Kidney (tissue), 14 donors: ENCODE results near the gene ZNF750. TPM values are rescaled to one million over a fixed set of nuclear protein-coding genes. Genes with fewer than 3 reads are reported as not detected.

Experiments
- DNase-seq, 5 donors: peaks; one replicate each; pipeline ENCODE4 v3.0.0-alpha.2; 2013 to 2020
- FAIRE-seq: peaks from 2 replicates; lab custom pipeline; 2012; peaks lifted over from hg19 to GRCh38; lab: Jason Lieb, UNC
- H3K27ac ChIP-seq, 2 donors: one replicate each; pipeline ENCODE4 v1.7.0; 2013; ENCODE audit warnings: low read depth in 2 of 2, low read length in 2 of 2, inconsistent platforms in 1 of 2
- H3K27me3 ChIP-seq: one replicate; pipeline ENCODE4 v1.7.1; 2013; ENCODE audit warnings: low read length, inconsistent platforms; ENCODE audit not compliant: control insufficient read depth, insufficient read depth
- H3K36me3 ChIP-seq, 3 donors: one replicate each; pipeline versions ENCODE4 v1.7.0 to v1.7.1; 2013; ENCODE audit warnings: low read length in 3 of 3, control low read depth in 1 of 3, inconsistent platforms in 1 of 3; ENCODE audit not compliant: insufficient read depth in 3 of 3, control insufficient read depth in 2 of 3
- H3K4me1 ChIP-seq, 3 donors: one replicate each; pipeline versions ENCODE4 v1.7.0 to v1.7.1; 2013; ENCODE audit warnings: low read length in 3 of 3, inconsistent platforms in 1 of 3, low read depth in 1 of 3; ENCODE audit not compliant: control insufficient read depth in 2 of 3, insufficient read depth in 2 of 3
- H3K4me3 ChIP-seq, 3 donors: one replicate each; pipeline versions ENCODE4 v1.7.0 to v1.8.1; 2013; ENCODE audit warnings: low read length in 3 of 3, control low read depth in 1 of 3, inconsistent platforms in 1 of 3
- H3K9ac ChIP-seq, 3 donors: one replicate each; pipeline versions ENCODE4 v1.7.0 to v1.7.1; 2013; ENCODE audit warnings: low read length in 3 of 3, control low read depth in 1 of 3, inconsistent platforms in 1 of 3
- H3K9me3 ChIP-seq, 3 donors: one replicate each; pipeline versions ENCODE4 v1.7.0 to v1.7.1; 2013; ENCODE audit warnings: low read length in 3 of 3, control low read depth in 1 of 3, inconsistent platforms in 1 of 3; ENCODE audit not compliant: control insufficient read depth in 2 of 3, insufficient read depth in 1 of 3
- intact Hi-C: fragments of 100-400 bp; cut with DNase I; formaldehyde crosslinking; loops from one replicate; pipeline ENCODE4 v1.11.1; 2022
- polyA plus RNA-seq: library from polyadenylated mRNA; stranded (reverse); fragments of 350-450 nt; fragmentation: Illumina TruSeq; extraction: RNeasy Lipid Tissue Mini Kit (QIAGEN cat#74804); gene quantifications from one replicate; pipeline ENCODE4 v1.2.3, GENCODE V29; 2014; ENCODE audit warnings: low read depth, low replicate concordance; ENCODE audit not compliant: insufficient read depth
- total RNA-seq: library from RNA; stranded (reverse); fragmentation: NEBNext Ultra II Directional; extraction: Animal tissue kit (Norgen Biotek cat#: 25700); gene quantifications from one replicate; pipeline ENCODE4 v1.2.1, GENCODE V29; 2021
- TF ChIP-seq, protein P1 (sequence below): IDR thresholded peaks from 3 replicates; pipeline ENCODE4 v1.5.1; 2012; ENCODE audit warnings: mild to moderate bottlenecking, moderate library complexity, borderline replicate concordance; ENCODE audit not compliant: insufficient read depth; ENCODE audit errors: extremely low read depth
- donor health status: control.
- donor health status: control.
- donor health status: control.
- donor health status: control.
- donor health status: control.
- donor health status: DM: yes; HTN: yes; CAD: no.
- donor health status: Normal renal cell carcinoma (clear cell type).

Gene ZNF750
- total and polyA plus RNA-seq, 2 donors from 2014 or later, result 0.25 to 0.30 TPM

DNA sequence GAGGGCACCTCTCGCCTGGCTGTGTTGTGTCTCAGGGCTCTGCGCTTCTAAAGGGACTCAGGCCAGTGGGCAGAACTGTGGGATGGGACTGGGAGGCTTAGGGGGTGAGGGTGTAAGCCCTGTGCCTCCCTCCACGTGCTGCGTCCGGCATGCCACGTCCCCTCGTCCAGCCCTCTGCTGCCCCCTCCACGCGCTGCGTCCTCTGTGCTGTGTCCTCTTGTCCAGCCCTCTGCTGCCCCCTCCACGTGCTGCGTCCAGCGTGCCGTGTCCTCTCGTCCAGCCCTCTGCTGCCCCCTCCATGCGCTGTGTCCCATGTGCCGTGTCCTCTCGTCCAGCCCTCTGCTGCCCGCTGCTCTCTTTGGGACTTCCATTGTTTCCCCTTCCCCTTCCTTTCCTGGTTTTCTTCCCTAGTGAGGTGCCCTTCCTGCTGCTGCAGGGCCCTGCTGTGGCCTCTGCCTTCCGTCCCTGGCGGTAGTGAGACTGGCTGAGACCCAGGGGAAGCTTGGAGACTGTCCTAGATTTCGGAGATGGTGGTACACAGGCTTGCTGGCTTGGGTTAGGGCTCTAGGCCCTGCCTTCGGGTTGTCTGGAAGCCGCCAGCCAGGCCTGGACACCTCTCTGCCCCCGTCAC is 6.4 kb upstream of the ZNF750 start:
- no peaks in the 10 kb centered on the region for H3K27me3 ChIP-seq
- peak overlapping the region; percentile 3 to 43 for H3K27ac ChIP-seq
- TF ChIP-seq, protein P1, sequence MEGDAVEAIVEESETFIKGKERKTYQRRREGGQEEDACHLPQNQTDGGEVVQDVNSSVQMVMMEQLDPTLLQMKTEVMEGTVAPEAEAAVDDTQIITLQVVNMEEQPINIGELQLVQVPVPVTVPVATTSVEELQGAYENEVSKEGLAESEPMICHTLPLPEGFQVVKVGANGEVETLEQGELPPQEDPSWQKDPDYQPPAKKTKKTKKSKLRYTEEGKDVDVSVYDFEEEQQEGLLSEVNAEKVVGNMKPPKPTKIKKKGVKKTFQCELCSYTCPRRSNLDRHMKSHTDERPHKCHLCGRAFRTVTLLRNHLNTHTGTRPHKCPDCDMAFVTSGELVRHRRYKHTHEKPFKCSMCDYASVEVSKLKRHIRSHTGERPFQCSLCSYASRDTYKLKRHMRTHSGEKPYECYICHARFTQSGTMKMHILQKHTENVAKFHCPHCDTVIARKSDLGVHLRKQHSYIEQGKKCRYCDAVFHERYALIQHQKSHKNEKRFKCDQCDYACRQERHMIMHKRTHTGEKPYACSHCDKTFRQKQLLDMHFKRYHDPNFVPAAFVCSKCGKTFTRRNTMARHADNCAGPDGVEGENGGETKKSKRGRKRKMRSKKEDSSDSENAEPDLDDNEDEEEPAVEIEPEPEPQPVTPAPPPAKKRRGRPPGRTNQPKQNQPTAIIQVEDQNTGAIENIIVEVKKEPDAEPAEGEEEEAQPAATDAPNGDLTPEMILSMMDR, result no peak
- FAIRE-seq, result no peak
- H3K9ac ChIP-seq, result no peak overlapping the region
- H3K4me3 ChIP-seq, result peak overlapping the region in 2 of 3 donors; percentile 42 to 49
- H3K36me3 ChIP-seq, result no peaks in the 10 kb centered on the region
- intact Hi-C loops, result no loop called here
- no peaks in the 10 kb centered on the region for H3K9me3 ChIP-seq
- peak in 2 of 5 donors; percentile 45 to 68 for DNase-seq
- H3K4me1 ChIP-seq, result no peaks in the 10 kb centered on the region

DNA sequence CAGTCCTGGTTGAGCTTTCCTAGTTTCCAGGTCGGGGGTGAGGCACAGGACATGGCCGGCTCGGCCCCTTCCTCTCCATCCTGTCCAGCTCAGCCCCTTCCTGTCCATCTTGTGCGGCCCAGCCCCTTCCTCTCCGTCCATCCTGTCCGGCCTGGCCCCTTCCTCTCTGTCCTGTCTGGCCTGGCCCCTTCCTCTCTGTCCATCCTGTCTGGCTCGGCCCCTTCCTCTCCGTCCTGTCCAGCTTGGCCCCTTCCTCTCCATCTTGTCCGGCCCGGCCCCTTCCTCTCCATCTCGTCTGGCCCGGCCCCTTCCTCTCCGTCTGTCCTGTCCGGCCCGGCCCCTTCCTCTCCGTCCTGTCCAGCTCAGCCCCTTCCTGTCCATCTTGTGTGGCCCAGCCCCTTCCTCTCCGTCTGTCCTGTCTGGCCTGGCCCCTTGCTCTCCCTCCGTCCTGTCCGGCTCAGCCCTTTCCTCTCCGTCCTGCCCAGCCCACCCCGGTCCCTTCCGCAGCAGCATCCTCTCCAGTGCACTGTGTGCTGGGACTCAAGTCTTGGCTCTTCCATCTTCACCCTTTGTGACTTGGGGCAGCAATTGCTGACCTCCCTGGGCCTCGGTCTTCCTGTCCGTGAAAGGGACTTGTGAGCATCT is 5.5 kb upstream of the ZNF750 start:
- H3K36me3 ChIP-seq, result no peaks in the 10 kb centered on the region
- H3K27me3 ChIP-seq, result no peaks in the 10 kb centered on the region
- TF ChIP-seq, protein P1, result no peak
- DNase-seq, result peak in 3 of 5 donors; percentile 63 to 90 (median 86)
- no peak for FAIRE-seq
- H3K4me1 ChIP-seq, result no peaks in the 10 kb centered on the region
- H3K4me3 ChIP-seq, result peak overlapping the region; percentile 42 to 56 (median 49)
- peak overlapping the region; percentile 10 to 51 for H3K27ac ChIP-seq
- H3K9me3 ChIP-seq, result no peaks in the 10 kb centered on the region
- H3K9ac ChIP-seq, result peak overlapping the region in 1 of 3 donors; percentile 30
- intact Hi-C loops, result no loop called here

DNA sequence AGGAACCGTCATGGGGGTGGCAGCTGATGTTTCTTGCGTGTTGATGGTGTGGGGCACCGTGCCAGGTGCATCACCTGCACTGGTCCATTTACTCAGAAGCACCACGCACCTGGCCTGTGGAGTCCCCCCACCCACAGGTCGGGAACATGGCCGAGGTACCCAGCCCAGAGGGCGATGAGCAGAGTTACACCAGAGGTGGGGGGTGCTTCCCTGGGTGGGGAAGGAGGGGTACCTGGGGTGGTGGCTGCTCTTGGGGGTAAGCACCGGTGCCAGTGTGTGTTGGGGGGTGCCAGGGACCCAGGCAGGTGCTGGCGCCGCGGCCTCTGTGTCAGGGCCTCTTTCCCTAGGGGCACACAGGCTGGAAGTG is 5.0 kb upstream of the ZNF750 start:
- Histone ChIP-seq H3K9me3 (no peaks in the 10 kb centered on the region), H3K27me3 (no peaks in the 10 kb centered on the region), H3K4me1 (no peaks in the 10 kb centered on the region), H3K36me3 (no peaks in the 10 kb centered on the region), H3K4me3 (peak overlapping the region in 1 of 3 donors; percentile 20), H3K27ac (peak overlapping the region in 1 of 2 donors; percentile 51), H3K9ac (peak overlapping the region in 1 of 3 donors; percentile 40)
- TF ChIP-seq, protein P1, result no peak
- DNase-seq (peak in 1 of 5 donors; percentile 60), FAIRE-seq (no peak)
- intact Hi-C loops, result no loop called here
